Mesendoderm (in vitro differentiated cells): Measurements from ENCODE around the gene RUNX2.

Experiments
- DNase-seq: peaks from one replicate; pipeline ENCODE4 v3.0.0; 2013
- H2AK5ac ChIP-seq: 2 replicates; pipeline ENCODE4 v1.6.1; 2013; ENCODE audit warnings: low read length, inconsistent platforms
- H2BK120ac ChIP-seq: 2 replicates; pipeline ENCODE4 v1.6.1; 2013; ENCODE audit warnings: low read depth, mild to moderate bottlenecking, low read length, moderate library complexity, mixed read lengths
- H2BK15ac ChIP-seq: replicated peaks from 2 replicates; pipeline ENCODE4 v1.6.1; 2013; ENCODE audit warnings: low read depth, mild to moderate bottlenecking, moderate library complexity
- H2BK5ac ChIP-seq: 2 replicates; pipeline ENCODE4 v1.6.1; 2013; ENCODE audit warnings: low read length, inconsistent platforms
- H3K18ac ChIP-seq: 2 replicates; pipeline ENCODE4 v1.6.1; 2013; ENCODE audit warnings: mild to moderate bottlenecking, low read length, mixed read lengths
- H3K23ac ChIP-seq: one replicate; pipeline ENCODE4 v1.6.1; 2013; ENCODE audit warnings: low read length
- H3K27ac ChIP-seq: 2 replicates; pipeline ENCODE4 v1.5.1; 2013; ENCODE audit warnings: low read depth, mild to moderate bottlenecking, inconsistent platforms, low read length, moderate library complexity
- H3K27me3 ChIP-seq: 2 replicates; pipeline ENCODE4 v1.6.1; 2013; ENCODE audit warnings: low read length, control low read depth, mild to moderate bottlenecking, inconsistent platforms; ENCODE audit not compliant: insufficient read depth, poor library complexity
- H3K36me3 ChIP-seq: 2 replicates; pipeline ENCODE4 v1.6.1; 2013; ENCODE audit warnings: low read length, inconsistent platforms; ENCODE audit not compliant: control insufficient read depth, insufficient read depth
- H3K4ac ChIP-seq: one replicate; pipeline ENCODE4 v1.6.1; 2013; ENCODE audit warnings: low read depth, mild to moderate bottlenecking, low read length, moderate library complexity
- H3K4me1 ChIP-seq: 2 replicates; pipeline ENCODE4 v1.6.1; 2013; ENCODE audit warnings: low read depth, low read length, inconsistent platforms; ENCODE audit not compliant: control insufficient read depth
- H3K4me2 ChIP-seq: 2 replicates; pipeline ENCODE4 v1.6.1; 2013; ENCODE audit warnings: low read length
- H3K4me3 ChIP-seq: 2 replicates; pipeline ENCODE4 v1.5.1; 2013; ENCODE audit warnings: mild to moderate bottlenecking, low read length
- H3K56ac ChIP-seq: one replicate; pipeline ENCODE4 v1.6.1; 2013; ENCODE audit warnings: low read length
- H3K79me1 ChIP-seq: 2 replicates; pipeline ENCODE4 v1.6.1; 2013; ENCODE audit warnings: low read length, inconsistent platforms
- H3K79me2 ChIP-seq: 2 replicates; pipeline ENCODE4 v1.6.1; 2013; ENCODE audit warnings: mild to moderate bottlenecking, low read length; ENCODE audit not compliant: control insufficient read depth, insufficient read depth
- H3K9ac ChIP-seq: 2 replicates; pipeline ENCODE4 v1.6.1; 2013; ENCODE audit warnings: low read length, inconsistent platforms
- H4K5ac ChIP-seq: one replicate; pipeline ENCODE4 v1.6.1; 2013; ENCODE audit warnings: low read length
- H4K8ac ChIP-seq: one replicate; pipeline ENCODE4 v1.6.1; 2013; ENCODE audit warnings: low read depth, mild to moderate bottlenecking, control low read depth, low read length, moderate library complexity
- WGBS: extraction: QIAGEN DNeasy Blood & Tissue Kit; methylation state at CpG from one replicate; pipeline ENCODE4 v1.1.7; 2013; ENCODE audit warnings: low lambda C conversion rate, missing lambda C conversion rate; ENCODE audit not compliant: insufficient coverage; ENCODE audit errors: extremely low coverage; 5-methylcytosine and 5-hydroxymethylcytosine counted together

RUNX2 gene

DNA sequence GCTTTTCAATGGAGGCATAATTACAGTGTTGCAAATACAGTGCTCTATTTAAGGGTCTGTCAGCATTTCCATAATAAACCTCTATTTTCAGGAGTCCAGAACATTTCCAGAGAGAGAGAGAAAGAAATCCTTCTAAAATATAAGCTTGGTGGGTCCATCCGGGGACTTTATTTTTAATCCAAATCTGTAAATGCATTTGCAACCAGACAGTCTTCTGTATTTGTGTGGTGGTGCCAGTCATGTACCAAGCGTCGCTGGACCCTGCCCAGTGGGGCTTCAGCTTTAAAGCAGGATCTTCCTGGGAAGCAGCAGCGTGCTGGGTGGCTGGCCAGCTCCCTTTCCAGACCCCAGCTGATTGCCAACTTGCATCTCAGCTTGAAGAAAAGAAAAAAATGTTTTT lies 306.1 kb downstream of the RUNX2 start:
- H3K4me1 ChIP-seq, result no peaks in the 10 kb centered on the region
- H2BK15ac ChIP-seq, result no peak overlapping the region
- H3K23ac ChIP-seq, result no peak overlapping the region
- no peak overlapping the region for H3K27ac ChIP-seq
- H3K4ac ChIP-seq, result no peak overlapping the region
- H3K36me3 ChIP-seq, result no peaks in the 10 kb centered on the region
- no peak overlapping the region for H3K4me2 ChIP-seq
- H3K56ac ChIP-seq, result no peak overlapping the region
- no peak overlapping the region for H2AK5ac ChIP-seq
- DNase-seq, result no peak
- H3K4me3 ChIP-seq, result no peak overlapping the region
- H4K8ac ChIP-seq, result no peak overlapping the region
- no peak overlapping the region for H3K18ac ChIP-seq
- H3K27me3 ChIP-seq, result no peaks in the 10 kb centered on the region
- H2BK120ac ChIP-seq, result no peak overlapping the region
- no peaks in the 10 kb centered on the region for H3K79me1 ChIP-seq
- no peak overlapping the region for H2BK5ac ChIP-seq
- H4K5ac ChIP-seq, result no peak overlapping the region
- H3K9ac ChIP-seq, result no peak overlapping the region
- no CpG with 5 or more reads among the region's 4 CpGs for WGBS
- no peaks in the 10 kb centered on the region for H3K79me2 ChIP-seq

- no peak overlapping the region for H2BK120ac ChIP-seq
- DNase-seq, result no peak
- no peak overlapping the region for H3K56ac ChIP-seq
- H3K4ac ChIP-seq, result no peak overlapping the region
- no CpG with 5 or more reads among the region's 8 CpGs for WGBS
- H3K79me2 ChIP-seq, result no peaks in the 10 kb centered on the region
- no peak overlapping the region for H3K23ac ChIP-seq
- no peak overlapping the region for H2BK5ac ChIP-seq
- H3K4me1 ChIP-seq, result no peaks in the 10 kb centered on the region
- H4K8ac ChIP-seq, result no peak overlapping the region
- no peak overlapping the region for H3K4me2 ChIP-seq
- H3K9ac ChIP-seq, result no peak overlapping the region
- no peak overlapping the region for H3K18ac ChIP-seq
- no peaks in the 10 kb centered on the region for H3K36me3 ChIP-seq
- no peaks in the 10 kb centered on the region for H3K27me3 ChIP-seq
- H2AK5ac ChIP-seq, result no peak overlapping the region
- H3K27ac ChIP-seq, result no peak overlapping the region
- H4K5ac ChIP-seq, result no peak overlapping the region
- H3K79me1 ChIP-seq, result no peaks in the 10 kb centered on the region
- H2BK15ac ChIP-seq, result no peak overlapping the region
- no peak overlapping the region for H3K4me3 ChIP-seq
Observed at GRCh38 chr6:45635284-45635867, 307.2 kb downstream of the RUNX2 start.

GRCh38 chr6:45637056-45637455 lies 308.9 kb downstream of the RUNX2 start:
- Histone ChIP-seq H3K27ac (no peak overlapping the region), H2BK5ac (no peak overlapping the region), H3K23ac (no peak overlapping the region), H2BK120ac (no peak overlapping the region), H3K18ac (no peak overlapping the region), H2BK15ac (no peak overlapping the region), H3K9ac (no peak overlapping the region), H3K27me3 (no peaks in the 10 kb centered on the region), H2AK5ac (no peak overlapping the region), H3K4me2 (no peak overlapping the region), H3K79me1 (no peaks in the 10 kb centered on the region), H3K56ac (no peak overlapping the region), H3K36me3 (no peaks in the 10 kb centered on the region), H4K5ac (no peak overlapping the region), H3K4me1 (no peaks in the 10 kb centered on the region), H3K4me3 (no peak overlapping the region), H4K8ac (no peak overlapping the region), H3K79me2 (no peaks in the 10 kb centered on the region), H3K4ac (no peak overlapping the region)
- no peak for DNase-seq
- WGBS, result no CpG with 5 or more reads among the region's 3 CpGs

- Histone ChIP-seq H3K4me2 (no peak overlapping the region), H3K79me2 (no peaks in the 10 kb centered on the region), H2BK15ac (no peak overlapping the region), H3K27me3 (no peaks in the 10 kb centered on the region), H3K4ac (no peak overlapping the region), H2BK120ac (no peak overlapping the region), H3K79me1 (no peaks in the 10 kb centered on the region), H2AK5ac (no peak overlapping the region), H3K18ac (no peak overlapping the region), H3K23ac (no peak overlapping the region), H4K5ac (no peak overlapping the region), H3K56ac (no peak overlapping the region), H4K8ac (no peak overlapping the region), H3K4me3 (no peak overlapping the region), H3K27ac (no peak overlapping the region), H3K9ac (no peak overlapping the region), H3K4me1 (no peaks in the 10 kb centered on the region), H2BK5ac (no peak overlapping the region), H3K36me3 (no peaks in the 10 kb centered on the region)
- no peak for DNase-seq
- no CpG with 5 or more reads among the region's 7 CpGs for WGBS
Observed at GRCh38 chr6:45637611-45638257, 309.6 kb downstream of the RUNX2 start.

- WGBS, result no CpG with 5 or more reads among the region's 2 CpGs
- no peak overlapping the region for H4K8ac ChIP-seq
- no peak overlapping the region for H3K56ac ChIP-seq
- no peak overlapping the region for H3K27ac ChIP-seq
- no peak for DNase-seq
- no peak overlapping the region for H2AK5ac ChIP-seq
- H2BK5ac ChIP-seq, result no peak overlapping the region
- no peaks in the 10 kb centered on the region for H3K36me3 ChIP-seq
- H3K79me2 ChIP-seq, result no peaks in the 10 kb centered on the region
- no peak overlapping the region for H3K4me2 ChIP-seq
- H2BK120ac ChIP-seq, result no peak overlapping the region
- H3K18ac ChIP-seq, result no peak overlapping the region
- no peak overlapping the region for H3K4ac ChIP-seq
- H2BK15ac ChIP-seq, result no peak overlapping the region
- no peak overlapping the region for H4K5ac ChIP-seq
- H3K4me1 ChIP-seq, result no peaks in the 10 kb centered on the region
- no peaks in the 10 kb centered on the region for H3K79me1 ChIP-seq
- H3K23ac ChIP-seq, result no peak overlapping the region
- no peak overlapping the region for H3K4me3 ChIP-seq
- no peak overlapping the region for H3K9ac ChIP-seq
- no peaks in the 10 kb centered on the region for H3K27me3 ChIP-seq
Observed at GRCh38 chr6:45640081-45640491, 312.0 kb downstream of the RUNX2 start.

- H3K4me1 ChIP-seq, result no peaks in the 10 kb centered on the region
- H3K4me2 ChIP-seq, result no peak overlapping the region
Observed at GRCh38 chr6:45640811-45641210, 312.7 kb downstream of the RUNX2 start.

More at GRCh38 chr6:45640811-45641210, 312.7 kb downstream of the RUNX2 start:
- no peak overlapping the region for H3K18ac ChIP-seq
- H3K4ac ChIP-seq, result no peak overlapping the region
- no CpG with 5 or more reads among the region's 13 CpGs for WGBS
- no peaks in the 10 kb centered on the region for H3K79me2 ChIP-seq
- no peak overlapping the region for H3K23ac ChIP-seq
- H3K4me3 ChIP-seq, result no peak overlapping the region
- no peaks in the 10 kb centered on the region for H3K79me1 ChIP-seq
- H2AK5ac ChIP-seq, result no peak overlapping the region
- H2BK15ac ChIP-seq, result no peak overlapping the region
- H3K56ac ChIP-seq, result no peak overlapping the region
- DNase-seq, result no peak
- H2BK5ac ChIP-seq, result no peak overlapping the region
- H3K27ac ChIP-seq, result no peak overlapping the region
- H4K5ac ChIP-seq, result no peak overlapping the region
- no peaks in the 10 kb centered on the region for H3K36me3 ChIP-seq
- H3K27me3 ChIP-seq, result no peaks in the 10 kb centered on the region
- H2BK120ac ChIP-seq, result no peak overlapping the region
- H4K8ac ChIP-seq, result no peak overlapping the region
- H3K9ac ChIP-seq, result no peak overlapping the region
